GM12872 (cell line): ENCODE results near the gene ARID5B.

ENCODE experiments used
- CTCF ChIP-seq: IDR thresholded peaks from 3 replicates; pipeline ENCODE4 v1.5.1; 2011; ENCODE audit warnings: low read depth, mild to moderate bottlenecking, low read length, moderate library complexity; ENCODE audit not compliant: insufficient read depth

Gene ARID5B

GRCh38 chr10:62047960-62048383, 146.5 kb downstream of the ARID5B start:
- TF ChIP-seq CTCF = no peak

GRCh38 chr10:62048470-62048869, 147.0 kb downstream of the ARID5B start:
- TF ChIP-seq CTCF = no peak

GRCh38 chr10:62048919-62049623, 147.6 kb downstream of the ARID5B start:
- TF ChIP-seq CTCF = no peak

- no peak for TF ChIP-seq CTCF
Measured at GRCh38 chr10:62049624-62050345, 148.3 kb downstream of the ARID5B start.

- no peak for TF ChIP-seq CTCF
Measured at GRCh38 chr10:62050346-62050892, 148.9 kb downstream of the ARID5B start.

- TF ChIP-seq CTCF = no peak
Measured at GRCh38 chr10:62050893-62051433, 149.5 kb downstream of the ARID5B start.

- no peak for TF ChIP-seq CTCF
Measured at GRCh38 chr10:62052276-62052675, 150.8 kb downstream of the ARID5B start.
